GM23338 (cell line): ENCODE data around the gene PPP4R3A. TPM values are rescaled to one million over a fixed set of nuclear protein-coding genes. Genes with fewer than 3 reads are reported as not detected.
"Not testable (repeated sequence)": the region's sequence is repeated elsewhere in the genome, so short reads cannot be mapped to it uniquely, and the experiment has no call there.

ENCODE experiments used
- ATAC-seq: fragments of 200-7000 bp; cut with Tn5 transposase; 3 replicates; pipeline ENCODE4 v1.9.1; 2020
- DNase-seq: peaks from one replicate; pipeline ENCODE4 v3.0.0-alpha.2; 2015; ENCODE audit warnings: low spot score
- H2AFZ ChIP-seq: fragments of 200-600 bp; sonication (generic); 2 replicates; pipeline ENCODE4 v1.8.0; 2016; ENCODE audit warnings: antibody characterized with exemption, mild to moderate bottlenecking, moderate library complexity
- H3F3A ChIP-seq: fragments of 200-600 bp; sonication (generic); replicated peaks from 2 replicates; pipeline ENCODE4 v1.8.0; 2017; ENCODE audit warnings: antibody characterized with exemption, mixed run types, low read depth
- H3K27ac ChIP-seq: fragments of 200-600 bp; sonication (generic); 2 replicates; pipeline ENCODE4 v1.6.1; 2016; ENCODE audit warnings: low read depth
- H3K27me3 ChIP-seq: fragments of 200-600 bp; sonication (generic); 2 replicates; pipeline ENCODE4 v1.8.0; 2016; ENCODE audit warnings: mild to moderate bottlenecking, mixed run types, moderate library complexity; ENCODE audit not compliant: insufficient read depth
- H3K36me3 ChIP-seq: fragments of 200-600 bp; sonication (generic); 2 replicates; pipeline ENCODE4 v1.8.0; 2016; ENCODE audit warnings: mild to moderate bottlenecking; ENCODE audit not compliant: insufficient read depth
- H3K4me1 ChIP-seq: fragments of 200-600 bp; sonication (generic); 2 replicates; pipeline ENCODE4 v1.8.0; 2016; ENCODE audit warnings: mild to moderate bottlenecking, moderate library complexity; ENCODE audit not compliant: insufficient read depth
- H3K4me2 ChIP-seq: fragments of 200-600 bp; sonication (generic); 2 replicates; pipeline ENCODE4 v1.7.1; 2017; ENCODE audit warnings: mixed run types
- H3K4me3 ChIP-seq: fragments of 200-600 bp; sonication (generic); 2 replicates; pipeline ENCODE4 v1.6.1; 2016; ENCODE audit warnings: mixed run types
- H3K79me2 ChIP-seq: fragments of 200-600 bp; sonication (generic); replicated peaks from 2 replicates; pipeline ENCODE4 v1.8.0; 2017; ENCODE audit warnings: mild to moderate bottlenecking; ENCODE audit not compliant: insufficient read depth
- H3K9me2 ChIP-seq: fragments of 200-600 bp; sonication (generic); 2 replicates; pipeline ENCODE4 v1.8.0; 2017; ENCODE audit not compliant: insufficient read depth
- H4K20me1 ChIP-seq: fragments of 200-600 bp; sonication (generic); replicated peaks from 2 replicates; pipeline ENCODE4 v1.8.0; 2017; ENCODE audit warnings: mild to moderate bottlenecking; ENCODE audit not compliant: insufficient read depth
- H3K27ac Mint-ChIP-seq: 2 replicates; pipeline ENCODE4 v1.8.0; 2020; ENCODE audit warnings: inconsistent platforms, mild to moderate bottlenecking, moderate library complexity, mixed read lengths
- H3K27me3 Mint-ChIP-seq: 3 replicates; pipeline ENCODE4 v1.8.0; 2022; ENCODE audit warnings: low read depth, mild to moderate bottlenecking, moderate library complexity, mixed read lengths, inconsistent platforms; ENCODE audit not compliant: insufficient read depth, poor library complexity
- H3K36me3 Mint-ChIP-seq: 3 replicates; pipeline ENCODE4 v1.8.0; 2021; ENCODE audit warnings: low read depth, mild to moderate bottlenecking, inconsistent platforms, moderate library complexity, mixed read lengths
- H3K4me1 Mint-ChIP-seq: 3 replicates; pipeline ENCODE4 v1.8.0; 2020; ENCODE audit warnings: mild to moderate bottlenecking, inconsistent platforms, mixed read lengths
- H3K4me3 Mint-ChIP-seq: 3 replicates; pipeline ENCODE4 v1.8.0; 2021; ENCODE audit warnings: moderate library complexity, mild to moderate bottlenecking, inconsistent platforms, mixed read lengths
- H3K9me3 Mint-ChIP-seq: 3 replicates; pipeline ENCODE4 v1.8.0; 2020; ENCODE audit warnings: moderate library complexity, mild to moderate bottlenecking, inconsistent platforms, mixed read lengths
- EZH2 ChIP-seq: fragments of 200-600 bp; sonication (generic); IDR thresholded peaks from one replicate; pipeline ENCODE4 v1.8.0; 2017; ENCODE audit warnings: antibody characterized with exemption, mild to moderate bottlenecking, low read depth; ENCODE audit not compliant: unreplicated experiment
- EZH2phosphoT487 ChIP-seq: fragments of 200-600 bp; sonication (generic); IDR thresholded peaks from one replicate; pipeline ENCODE4 v1.8.1; 2018; ENCODE audit warnings: antibody characterized with exemption; ENCODE audit not compliant: unreplicated experiment
- JUNB ChIP-seq: IDR thresholded peaks from one replicate; pipeline ENCODE4 v1.6.1; 2016; ENCODE audit warnings: antibody characterized with exemption; ENCODE audit not compliant: unreplicated experiment
- NANOG ChIP-seq: IDR thresholded peaks from 2 replicates; pipeline ENCODE4 v1.6.1; 2016; ENCODE audit warnings: antibody characterized with exemption, borderline replicate concordance
- POLR2AphosphoS5 ChIP-seq: IDR thresholded peaks from 2 replicates; pipeline ENCODE4 v1.6.1; 2016; ENCODE audit warnings: antibody characterized with exemption, low read depth
- STAT1 ChIP-seq: IDR thresholded peaks from one replicate; pipeline ENCODE4 v1.6.1; 2016; ENCODE audit warnings: antibody characterized with exemption; ENCODE audit not compliant: unreplicated experiment
- ZNF114 ChIP-seq: fragments of 250-450 bp; sonication (Bioruptor Pico); IDR thresholded peaks from 2 replicates; pipeline ENCODE4 v1.5.0; 2020; ENCODE audit warnings: mild to moderate bottlenecking, moderate library complexity
- ZNF462 ChIP-seq: fragments of 250-450 bp; sonication (Bioruptor Pico); IDR thresholded peaks from 2 replicates; pipeline ENCODE4 v1.5.0; 2020; ENCODE audit warnings: mild to moderate bottlenecking, moderate library complexity
- polyA plus RNA-seq: library from polyadenylated mRNA; unstranded; fragments of >200 nt; fragmentation: Nextera tagmentation; extraction: Ambion mirVana; gene quantifications from 2 replicates; pipeline ENCODE4 v1.2.1, GENCODE V29; 2016
- total RNA-seq: library from RNA; depleted of rRNA; stranded (reverse); fragments of >200 nt; shearing (Covaris generic); gene quantifications from 2 replicates; pipeline ENCODE4 v1.2.3, GENCODE V29; 2014
- TF ChIP-seq, protein P1 (sequence below): IDR thresholded peaks from one replicate; pipeline ENCODE4 v1.6.1; 2018; ENCODE audit warnings: antibody characterized with exemption; ENCODE audit not compliant: unreplicated experiment
- TF ChIP-seq, protein P2 (sequence below): IDR thresholded peaks from 2 replicates; pipeline ENCODE4 v1.6.1; 2016; ENCODE audit warnings: antibody characterized with exemption

PPP4R3A gene
- total and polyA plus RNA-seq, 2 experiments from 2014 or later: 50.3 to 128 TPM

DNA sequence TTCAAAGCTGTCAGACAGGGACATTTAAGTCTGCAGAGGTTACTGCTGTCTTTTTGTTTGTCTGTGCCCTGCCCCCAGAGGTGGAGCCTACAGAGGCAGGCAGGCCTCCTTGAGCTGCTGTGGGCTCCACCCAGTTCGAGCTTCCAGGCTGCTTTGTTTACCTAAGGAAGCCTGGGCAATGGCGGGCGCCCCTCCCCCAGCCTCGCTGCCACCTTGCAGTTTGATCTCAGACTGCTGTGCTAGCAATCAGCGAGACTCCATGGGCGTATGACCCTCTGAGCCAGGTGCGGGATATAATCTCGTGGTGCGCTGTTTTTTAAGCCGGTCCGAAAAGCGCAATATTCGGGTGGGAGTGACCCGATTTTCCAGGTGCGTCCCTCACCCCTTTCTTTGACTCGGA lies 73.8 kb downstream of the PPP4R3A start:
- H3K4me2 ChIP-seq, H3K27me3 Mint-ChIP-seq, H3K79me2 ChIP-seq, H3K9me2 ChIP-seq, H3K27me3 ChIP-seq, H3K4me1 ChIP-seq, H3K36me3 ChIP-seq, H3K4me1 Mint-ChIP-seq, H3F3A ChIP-seq, H3K27ac Mint-ChIP-seq, H4K20me1 ChIP-seq, DNase-seq, ATAC-seq, H3K4me3 Mint-ChIP-seq, H3K4me3 ChIP-seq, H3K27ac ChIP-seq: not testable (repeated sequence)
- Mint-ChIP-seq H3K9me3 (peaks cover 47% of the 10 kb centered on the region), H3K36me3 (peaks cover 34% of the 10 kb centered on the region)
- peak overlapping the region; percentile 80; the same call in 1 of the 2 replicates for H2AFZ ChIP-seq

DNA sequence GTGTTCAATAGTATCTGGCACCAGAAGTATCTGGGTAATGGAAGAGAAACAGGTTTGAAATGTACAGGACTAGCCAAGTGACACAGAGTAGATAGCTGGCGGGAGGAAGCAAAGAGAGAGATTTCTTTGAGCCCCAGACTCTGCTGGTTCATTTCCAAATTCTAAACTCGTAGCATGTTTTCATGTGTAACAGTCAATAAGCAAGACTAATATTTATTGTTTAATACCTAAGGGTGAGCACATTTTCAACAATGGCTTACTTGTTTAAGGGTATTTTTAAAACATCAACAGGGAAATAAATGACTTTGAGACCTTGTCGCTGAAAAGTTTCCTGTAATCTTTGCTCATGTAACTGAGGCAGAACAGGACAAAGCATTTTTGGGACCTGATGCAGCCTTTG lies 80.7 kb downstream of the PPP4R3A start:
- Histone ChIP-seq H3K79me2 (no peaks in the 10 kb centered on the region), H4K20me1 (no peaks in the 10 kb centered on the region), H3F3A (no peaks in the 10 kb centered on the region), H3K4me1 (no peaks in the 10 kb centered on the region), H3K4me3 (no peak overlapping the region), H3K9me2 (peaks cover 5% of the 10 kb centered on the region; the same call in 1 of the 2 replicates), H3K27ac (no peak overlapping the region), H3K4me2 (no peak overlapping the region), H3K27me3 (no peaks in the 10 kb centered on the region), H2AFZ (no peak overlapping the region), H3K36me3 (no peaks in the 10 kb centered on the region)
- Mint-ChIP-seq H3K4me3 (no peak overlapping the region), H3K27ac (no peak overlapping the region), H3K4me1 (no peaks in the 10 kb centered on the region; the same call in 2 of the 3 replicates), H3K9me3 (peaks cover 17% of the 10 kb centered on the region), H3K27me3 (peaks cover 4% of the 10 kb centered on the region), H3K36me3 (peaks cover 4% of the 10 kb centered on the region; the same call in 2 of the 3 replicates)
- DNase-seq (no peak), ATAC-seq (no peak)
- TF ChIP-seq NANOG (no peak), ZNF114 (CRISPR knock-in tag) (no peak), STAT1 (no peak), EZH2 (no peak), JUNB (no peak), POLR2AphosphoS5 (no peak), ZNF462 (CRISPR knock-in tag) (no peak), EZH2phosphoT487 (no peak)
- TF ChIP-seq, protein P1, sequence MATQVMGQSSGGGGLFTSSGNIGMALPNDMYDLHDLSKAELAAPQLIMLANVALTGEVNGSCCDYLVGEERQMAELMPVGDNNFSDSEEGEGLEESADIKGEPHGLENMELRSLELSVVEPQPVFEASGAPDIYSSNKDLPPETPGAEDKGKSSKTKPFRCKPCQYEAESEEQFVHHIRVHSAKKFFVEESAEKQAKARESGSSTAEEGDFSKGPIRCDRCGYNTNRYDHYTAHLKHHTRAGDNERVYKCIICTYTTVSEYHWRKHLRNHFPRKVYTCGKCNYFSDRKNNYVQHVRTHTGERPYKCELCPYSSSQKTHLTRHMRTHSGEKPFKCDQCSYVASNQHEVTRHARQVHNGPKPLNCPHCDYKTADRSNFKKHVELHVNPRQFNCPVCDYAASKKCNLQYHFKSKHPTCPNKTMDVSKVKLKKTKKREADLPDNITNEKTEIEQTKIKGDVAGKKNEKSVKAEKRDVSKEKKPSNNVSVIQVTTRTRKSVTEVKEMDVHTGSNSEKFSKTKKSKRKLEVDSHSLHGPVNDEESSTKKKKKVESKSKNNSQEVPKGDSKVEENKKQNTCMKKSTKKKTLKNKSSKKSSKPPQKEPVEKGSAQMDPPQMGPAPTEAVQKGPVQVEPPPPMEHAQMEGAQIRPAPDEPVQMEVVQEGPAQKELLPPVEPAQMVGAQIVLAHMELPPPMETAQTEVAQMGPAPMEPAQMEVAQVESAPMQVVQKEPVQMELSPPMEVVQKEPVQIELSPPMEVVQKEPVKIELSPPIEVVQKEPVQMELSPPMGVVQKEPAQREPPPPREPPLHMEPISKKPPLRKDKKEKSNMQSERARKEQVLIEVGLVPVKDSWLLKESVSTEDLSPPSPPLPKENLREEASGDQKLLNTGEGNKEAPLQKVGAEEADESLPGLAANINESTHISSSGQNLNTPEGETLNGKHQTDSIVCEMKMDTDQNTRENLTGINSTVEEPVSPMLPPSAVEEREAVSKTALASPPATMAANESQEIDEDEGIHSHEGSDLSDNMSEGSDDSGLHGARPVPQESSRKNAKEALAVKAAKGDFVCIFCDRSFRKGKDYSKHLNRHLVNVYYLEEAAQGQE: no peak
- TF ChIP-seq, protein P2, sequence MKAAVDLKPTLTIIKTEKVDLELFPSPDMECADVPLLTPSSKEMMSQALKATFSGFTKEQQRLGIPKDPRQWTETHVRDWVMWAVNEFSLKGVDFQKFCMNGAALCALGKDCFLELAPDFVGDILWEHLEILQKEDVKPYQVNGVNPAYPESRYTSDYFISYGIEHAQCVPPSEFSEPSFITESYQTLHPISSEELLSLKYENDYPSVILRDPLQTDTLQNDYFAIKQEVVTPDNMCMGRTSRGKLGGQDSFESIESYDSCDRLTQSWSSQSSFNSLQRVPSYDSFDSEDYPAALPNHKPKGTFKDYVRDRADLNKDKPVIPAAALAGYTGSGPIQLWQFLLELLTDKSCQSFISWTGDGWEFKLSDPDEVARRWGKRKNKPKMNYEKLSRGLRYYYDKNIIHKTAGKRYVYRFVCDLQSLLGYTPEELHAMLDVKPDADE: no peak
